Measurements from ENCODE around the gene RET.

The RET gene

GRCh38 chr10:43045631-43046287 is 31.1 kb upstream of the RET start:
- no peak for DNase-seq
- no peak overlapping the region for H3K4me3 ChIP-seq (ENCODE audit: low read depth in 1 of 2, low read length in 2 of 2)
- TF ChIP-seq, protein P1, sequence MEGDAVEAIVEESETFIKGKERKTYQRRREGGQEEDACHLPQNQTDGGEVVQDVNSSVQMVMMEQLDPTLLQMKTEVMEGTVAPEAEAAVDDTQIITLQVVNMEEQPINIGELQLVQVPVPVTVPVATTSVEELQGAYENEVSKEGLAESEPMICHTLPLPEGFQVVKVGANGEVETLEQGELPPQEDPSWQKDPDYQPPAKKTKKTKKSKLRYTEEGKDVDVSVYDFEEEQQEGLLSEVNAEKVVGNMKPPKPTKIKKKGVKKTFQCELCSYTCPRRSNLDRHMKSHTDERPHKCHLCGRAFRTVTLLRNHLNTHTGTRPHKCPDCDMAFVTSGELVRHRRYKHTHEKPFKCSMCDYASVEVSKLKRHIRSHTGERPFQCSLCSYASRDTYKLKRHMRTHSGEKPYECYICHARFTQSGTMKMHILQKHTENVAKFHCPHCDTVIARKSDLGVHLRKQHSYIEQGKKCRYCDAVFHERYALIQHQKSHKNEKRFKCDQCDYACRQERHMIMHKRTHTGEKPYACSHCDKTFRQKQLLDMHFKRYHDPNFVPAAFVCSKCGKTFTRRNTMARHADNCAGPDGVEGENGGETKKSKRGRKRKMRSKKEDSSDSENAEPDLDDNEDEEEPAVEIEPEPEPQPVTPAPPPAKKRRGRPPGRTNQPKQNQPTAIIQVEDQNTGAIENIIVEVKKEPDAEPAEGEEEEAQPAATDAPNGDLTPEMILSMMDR (IDR thresholded peaks at IDR 0.05; ENCODE audit: borderline replicate concordance, extremely low read depth, low read length, poor library complexity, severe bottlenecking) = no peak
- no peak for TF ChIP-seq EZH2 (IDR thresholded peaks at IDR 0.05; ENCODE audit: borderline replicate concordance, low read depth, low read length, severe bottlenecking)
- H4K20me1 ChIP-seq (ENCODE audit: insufficient read depth, low read length) = no peaks in the 10 kb centered on the region
- no peak overlapping the region for H3K4me2 ChIP-seq (ENCODE audit: insufficient read depth, low read length)
- no peak for ATAC-seq (ENCODE audit: insufficient read depth, low read depth)
- H3K4me1 ChIP-seq (ENCODE audit: insufficient read depth, low read length) = no peaks in the 10 kb centered on the region
- H3K9ac ChIP-seq (ENCODE audit: low read depth, low read length) = no peak overlapping the region
- no peaks in the 10 kb centered on the region for H3K36me3 ChIP-seq (ENCODE audit: insufficient read depth, low read length)
- no peak overlapping the region for H3K27ac ChIP-seq (ENCODE audit: low read length)
- H3K9me3 ChIP-seq (ENCODE audit: insufficient read depth, low read length, severe bottlenecking) = no peaks in the 10 kb centered on the region
- H3K27me3 ChIP-seq (ENCODE audit: insufficient read depth, low read length, poor library complexity) = no peaks in the 10 kb centered on the region
- H3K79me2 ChIP-seq (ENCODE audit: insufficient read depth, low read length) = no peaks in the 10 kb centered on the region
- H2AFZ ChIP-seq (ENCODE audit: low read depth, low read length) = no peak overlapping the region

DNA sequence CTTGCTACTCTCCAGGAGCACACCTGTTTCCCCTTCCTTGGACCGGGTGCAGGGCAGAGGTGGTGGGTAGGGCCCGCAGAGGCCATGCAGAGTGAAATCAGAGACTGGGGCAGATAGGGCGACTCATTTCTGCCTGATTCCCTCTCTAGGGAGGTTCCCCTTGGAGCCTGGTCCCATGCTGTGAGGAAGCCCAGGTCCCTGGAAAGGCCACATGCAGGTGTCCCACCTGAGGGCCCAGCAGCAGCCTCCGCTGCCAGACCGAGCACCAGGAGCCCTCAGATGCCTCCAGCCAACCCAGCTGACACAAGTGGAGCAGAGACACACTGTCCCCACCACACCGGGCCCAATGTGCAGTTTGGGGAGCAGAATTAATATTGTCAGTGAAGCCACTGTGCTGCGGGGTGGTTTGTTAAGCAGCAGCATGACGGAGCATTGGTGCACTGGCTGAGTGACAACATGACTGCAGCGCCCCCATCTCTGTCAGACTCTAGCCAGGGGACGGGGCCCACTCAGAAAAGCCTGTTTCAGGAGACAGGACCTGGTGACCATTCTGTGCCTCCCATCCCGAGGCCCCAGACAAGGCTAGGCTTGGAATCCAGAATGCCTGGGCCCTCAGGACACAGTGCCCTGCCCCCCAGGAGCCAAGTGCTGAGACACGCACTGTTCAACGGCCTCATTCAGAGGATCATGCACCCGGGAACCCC is 30.4 kb upstream of the RET start:
- H2AFZ ChIP-seq (ENCODE audit: low read depth, low read length) = no peak overlapping the region; the same call in 1 of the 2 replicates
- no peak for DNase-seq
- no peaks in the 10 kb centered on the region for H3K27me3 ChIP-seq (ENCODE audit: insufficient read depth, low read length, poor library complexity)
- TF ChIP-seq EZH2 (IDR thresholded peaks at IDR 0.05; ENCODE audit: borderline replicate concordance, low read depth, low read length, severe bottlenecking) = no peak
- TF ChIP-seq, protein P1 (IDR thresholded peaks at IDR 0.05; ENCODE audit: borderline replicate concordance, extremely low read depth, low read length, poor library complexity, severe bottlenecking) = no peak
- no peaks in the 10 kb centered on the region for H3K79me2 ChIP-seq (ENCODE audit: insufficient read depth, low read length)
- H4K20me1 ChIP-seq (ENCODE audit: insufficient read depth, low read length) = no peaks in the 10 kb centered on the region
- ATAC-seq (ENCODE audit: insufficient read depth, low read depth) = no peak
- no peaks in the 10 kb centered on the region for H3K9me3 ChIP-seq (ENCODE audit: insufficient read depth, low read length, severe bottlenecking)
- no peak overlapping the region for H3K4me2 ChIP-seq (ENCODE audit: insufficient read depth, low read length)
- H3K4me1 ChIP-seq (ENCODE audit: insufficient read depth, low read length) = no peaks in the 10 kb centered on the region
- no peak overlapping the region for H3K4me3 ChIP-seq (ENCODE audit: low read depth in 1 of 2, low read length in 2 of 2)
- H3K27ac ChIP-seq (ENCODE audit: low read length) = no peak overlapping the region
- H3K9ac ChIP-seq (ENCODE audit: low read depth, low read length) = no peak overlapping the region
- no peaks in the 10 kb centered on the region for H3K36me3 ChIP-seq (ENCODE audit: insufficient read depth, low read length)

- no peaks in the 10 kb centered on the region for H4K20me1 ChIP-seq (ENCODE audit: insufficient read depth, low read length)
- no peak overlapping the region for H3K9ac ChIP-seq (ENCODE audit: low read depth, low read length)
- H3K9me3 ChIP-seq (ENCODE audit: insufficient read depth, low read length, severe bottlenecking) = no peaks in the 10 kb centered on the region
- no peaks in the 10 kb centered on the region for H3K27me3 ChIP-seq (ENCODE audit: insufficient read depth, low read length, poor library complexity)
- no peak overlapping the region for H3K27ac ChIP-seq (ENCODE audit: low read length)
- no peaks in the 10 kb centered on the region for H3K4me1 ChIP-seq (ENCODE audit: insufficient read depth, low read length)
- ATAC-seq (ENCODE audit: insufficient read depth, low read depth) (no peak), DNase-seq (no peak)
- no peak overlapping the region for H2AFZ ChIP-seq (ENCODE audit: low read depth, low read length)
- no peak overlapping the region for H3K4me2 ChIP-seq (ENCODE audit: insufficient read depth, low read length)
- H3K4me3 ChIP-seq (ENCODE audit: low read depth in 1 of 2, low read length in 2 of 2) = no peak overlapping the region
- no peaks in the 10 kb centered on the region for H3K36me3 ChIP-seq (ENCODE audit: insufficient read depth, low read length)
- H3K79me2 ChIP-seq (ENCODE audit: insufficient read depth, low read length) = no peaks in the 10 kb centered on the region
- TF ChIP-seq, protein P1 (IDR thresholded peaks at IDR 0.05; ENCODE audit: borderline replicate concordance, extremely low read depth, low read length, poor library complexity, severe bottlenecking) = no peak
- no peak for TF ChIP-seq EZH2 (IDR thresholded peaks at IDR 0.05; ENCODE audit: borderline replicate concordance, low read depth, low read length, severe bottlenecking)
These were observed 29.4 kb upstream of the RET start for GRCh38 chr10:43047288-43047970.

Data from DND-41 (cell line).